OCI-LY1 (cell line): ENCODE data around the gene ADGB.

Experiments used
- H2AFZ ChIP-seq: fragments of 200-600 bp; sonication (generic), shearing (Covaris generic); 2 replicates; pipeline ENCODE4 v1.6.0; 2014; ENCODE audit warnings: antibody characterized with exemption, mild to moderate bottlenecking, low read length
- H3F3A ChIP-seq: fragments of 200-600 bp; sonication (generic), shearing (Covaris generic); 2 replicates; pipeline ENCODE4 v1.6.0; 2014; ENCODE audit warnings: mild to moderate bottlenecking, antibody characterized with exemption, low read length, moderate library complexity; ENCODE audit not compliant: insufficient read depth
- H3K27ac ChIP-seq: fragments of 200-600 bp; sonication (generic); 2 replicates; pipeline ENCODE4 v1.5.1; 2014; ENCODE audit warnings: low read length, mixed run types, mild to moderate bottlenecking, low read depth; ENCODE audit not compliant: poor library complexity, severe bottlenecking
- H3K27me3 ChIP-seq: fragments of 200-600 bp; sonication (generic); 2 replicates; pipeline ENCODE4 v1.6.0; 2014; ENCODE audit warnings: antibody characterized with exemption, mild to moderate bottlenecking, low read length, moderate library complexity; ENCODE audit not compliant: insufficient read depth
- H3K36me3 ChIP-seq: fragments of 200-600 bp; sonication (generic); 2 replicates; pipeline ENCODE4 v1.6.1; 2014; ENCODE audit warnings: mild to moderate bottlenecking, antibody characterized with exemption, low read length, moderate library complexity, mixed read lengths; ENCODE audit not compliant: insufficient read depth
- H3K4me1 ChIP-seq: fragments of 200-600 bp; sonication (generic); 2 replicates; pipeline ENCODE4 v1.5.1; 2014; ENCODE audit warnings: mild to moderate bottlenecking, low read length, moderate library complexity; ENCODE audit not compliant: insufficient read depth, severe bottlenecking
- H3K4me2 ChIP-seq: fragments of 200-600 bp; sonication (generic), shearing (Covaris generic); 2 replicates; pipeline ENCODE4 v1.6.1; 2014; ENCODE audit warnings: low read length
- H3K4me3 ChIP-seq: fragments of 200-600 bp; sonication (generic); 2 replicates; pipeline ENCODE4 v1.5.1; 2014; ENCODE audit warnings: low read length, low read depth, mild to moderate bottlenecking, mixed read lengths; ENCODE audit not compliant: poor library complexity, severe bottlenecking
- H3K79me2 ChIP-seq: fragments of 200-600 bp; shearing (Covaris generic); 2 replicates; pipeline ENCODE4 v1.6.1; 2016; ENCODE audit warnings: mixed run types, low read length, mixed read lengths; ENCODE audit not compliant: insufficient read depth
- H3K9ac ChIP-seq: fragments of 200-600 bp; sonication (generic), shearing (Covaris generic); 2 replicates; pipeline ENCODE4 v1.6.1; 2014; ENCODE audit warnings: mild to moderate bottlenecking, low read length, mixed read lengths
- H3K9me2 ChIP-seq: fragments of 200-600 bp; sonication (generic), shearing (Covaris generic); 2 replicates; pipeline ENCODE4 v1.6.1; 2014; ENCODE audit warnings: low read depth, mild to moderate bottlenecking, low read length, mixed read lengths
- H3K9me3 ChIP-seq: fragments of 200-600 bp; shearing (Covaris generic); 2 replicates; pipeline ENCODE4 v1.6.1; 2014; ENCODE audit warnings: low read length, mixed read lengths
- H4K20me1 ChIP-seq: fragments of 200-600 bp; sonication (generic), shearing (Covaris generic); 2 replicates; pipeline ENCODE4 v1.6.0; 2016; ENCODE audit warnings: mild to moderate bottlenecking, low read length; ENCODE audit not compliant: insufficient read depth
- EZH2 ChIP-seq: fragments of 200-600 bp; sonication (generic), shearing (Covaris generic); IDR thresholded peaks from 2 replicates; pipeline ENCODE4 v1.8.0; 2017; ENCODE audit warnings: borderline replicate concordance, mixed run types, mild to moderate bottlenecking, antibody characterized with exemption, low read length, moderate library complexity, mixed read lengths
- TF ChIP-seq, protein P1 (sequence below): fragments of 200-600 bp; sonication (generic), shearing (Covaris generic); IDR thresholded peaks from 2 replicates; pipeline ENCODE4 v1.5.1; 2017; ENCODE audit warnings: mild to moderate bottlenecking, antibody characterized with exemption, low read length, moderate library complexity, mixed read lengths

The ADGB gene

GRCh38 chr6:146709036-146709622, 110.4 kb downstream of the ADGB start:
- no peak overlapping the region for H3K4me3 ChIP-seq
- H3K79me2 ChIP-seq, result no peaks in the 10 kb centered on the region
- no peaks in the 10 kb centered on the region for H3K4me1 ChIP-seq
- H3K27me3 ChIP-seq, result no peaks in the 10 kb centered on the region
- H4K20me1 ChIP-seq, result no peaks in the 10 kb centered on the region
- H3K9me2 ChIP-seq, result no peaks in the 10 kb centered on the region
- H3K9ac ChIP-seq, result no peak overlapping the region
- no peak overlapping the region for H2AFZ ChIP-seq
- no peaks in the 10 kb centered on the region for H3K36me3 ChIP-seq
- H3K27ac ChIP-seq, result no peak overlapping the region
- H3F3A ChIP-seq, result no peaks in the 10 kb centered on the region
- H3K9me3 ChIP-seq, result no peaks in the 10 kb centered on the region
- no peak overlapping the region for H3K4me2 ChIP-seq
- TF ChIP-seq, protein P1, sequence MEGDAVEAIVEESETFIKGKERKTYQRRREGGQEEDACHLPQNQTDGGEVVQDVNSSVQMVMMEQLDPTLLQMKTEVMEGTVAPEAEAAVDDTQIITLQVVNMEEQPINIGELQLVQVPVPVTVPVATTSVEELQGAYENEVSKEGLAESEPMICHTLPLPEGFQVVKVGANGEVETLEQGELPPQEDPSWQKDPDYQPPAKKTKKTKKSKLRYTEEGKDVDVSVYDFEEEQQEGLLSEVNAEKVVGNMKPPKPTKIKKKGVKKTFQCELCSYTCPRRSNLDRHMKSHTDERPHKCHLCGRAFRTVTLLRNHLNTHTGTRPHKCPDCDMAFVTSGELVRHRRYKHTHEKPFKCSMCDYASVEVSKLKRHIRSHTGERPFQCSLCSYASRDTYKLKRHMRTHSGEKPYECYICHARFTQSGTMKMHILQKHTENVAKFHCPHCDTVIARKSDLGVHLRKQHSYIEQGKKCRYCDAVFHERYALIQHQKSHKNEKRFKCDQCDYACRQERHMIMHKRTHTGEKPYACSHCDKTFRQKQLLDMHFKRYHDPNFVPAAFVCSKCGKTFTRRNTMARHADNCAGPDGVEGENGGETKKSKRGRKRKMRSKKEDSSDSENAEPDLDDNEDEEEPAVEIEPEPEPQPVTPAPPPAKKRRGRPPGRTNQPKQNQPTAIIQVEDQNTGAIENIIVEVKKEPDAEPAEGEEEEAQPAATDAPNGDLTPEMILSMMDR, result no peak
- no peak for TF ChIP-seq EZH2

DNA sequence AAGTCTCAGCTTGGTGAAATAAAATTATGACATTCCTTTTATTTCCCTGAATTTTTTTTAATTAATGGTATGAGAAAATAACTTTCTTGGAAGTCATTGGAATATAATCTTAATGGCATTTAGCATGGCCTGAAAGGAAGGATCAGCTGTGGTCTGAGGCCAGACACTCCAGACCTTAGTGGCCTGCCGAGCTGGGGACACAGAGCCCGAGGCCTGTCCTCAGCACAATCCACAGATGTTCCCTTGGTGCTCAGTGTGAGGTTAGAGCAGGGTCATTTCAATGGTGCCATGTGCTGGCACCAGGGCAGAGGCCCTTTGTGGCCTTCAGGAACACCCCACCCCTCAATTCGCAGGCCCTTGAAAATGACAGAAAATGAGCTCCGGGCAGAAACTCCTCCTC, 120.6 kb downstream of the ADGB start:
- Histone ChIP-seq H3K9me3 (no peaks in the 10 kb centered on the region), H3K27ac (no peak overlapping the region), H2AFZ (no peak overlapping the region), H3F3A (no peaks in the 10 kb centered on the region), H3K36me3 (no peaks in the 10 kb centered on the region), H3K27me3 (no peaks in the 10 kb centered on the region), H3K79me2 (no peaks in the 10 kb centered on the region), H3K4me2 (no peak overlapping the region), H3K9me2 (no peaks in the 10 kb centered on the region), H3K4me3 (no peak overlapping the region), H3K4me1 (no peaks in the 10 kb centered on the region), H3K9ac (no peak overlapping the region), H4K20me1 (no peaks in the 10 kb centered on the region)
- TF ChIP-seq, protein P1, result no peak

DNA sequence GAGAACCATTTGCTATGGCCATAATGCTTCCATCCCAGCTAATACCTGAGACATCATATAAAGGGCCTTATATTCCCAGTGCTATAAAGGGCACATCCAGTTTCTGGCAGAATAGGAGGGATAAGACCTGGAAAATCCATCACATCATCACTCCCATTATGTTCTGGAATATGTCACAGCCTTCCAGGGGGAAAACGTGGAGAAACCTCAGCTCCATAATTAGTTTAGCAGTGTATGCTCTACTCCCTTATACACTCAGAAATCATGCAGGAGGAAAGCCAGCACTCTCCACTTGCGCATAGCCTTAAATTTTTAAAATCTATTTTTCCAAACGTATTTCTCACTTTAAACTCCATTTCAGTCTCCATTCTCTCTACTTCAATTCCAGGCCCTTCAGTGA, 140.9 kb downstream of the ADGB start:
- TF ChIP-seq, protein P1, result no peak
- no peak for TF ChIP-seq EZH2
- H3F3A ChIP-seq, result no peaks in the 10 kb centered on the region
- H3K36me3 ChIP-seq, result no peaks in the 10 kb centered on the region

More for the DNA sequence above, 140.9 kb downstream of the ADGB start:
- Histone ChIP-seq H3K4me2 (no peak overlapping the region), H3K9ac (no peak overlapping the region), H3K9me2 (no peaks in the 10 kb centered on the region), H3K4me1 (no peaks in the 10 kb centered on the region), H3K4me3 (no peak overlapping the region), H2AFZ (no peak overlapping the region), H4K20me1 (no peaks in the 10 kb centered on the region), H3K27me3 (no peaks in the 10 kb centered on the region), H3K9me3 (no peaks in the 10 kb centered on the region), H3K27ac (no peak overlapping the region), H3K79me2 (no peaks in the 10 kb centered on the region)
